BLaER1 (cell line): Measurements from ENCODE around the gene SEMG2.

ENCODE experiments used
- H3K27ac ChIP-seq: shearing (Covaris generic); formaldehyde crosslinking; 2 replicates; pipeline ENCODE4 v1.8.1; 2022
- H3K27me3 ChIP-seq: shearing (Covaris generic); formaldehyde crosslinking; 2 replicates; pipeline ENCODE4 v1.8.1; 2022
- H3K36me3 ChIP-seq: shearing (Covaris generic); formaldehyde crosslinking; 2 replicates; pipeline ENCODE4 v1.8.1; 2022
- H3K4me1 ChIP-seq: shearing (Covaris generic); formaldehyde crosslinking; 2 replicates; pipeline ENCODE4 v1.8.1; 2022
- H3K4me2 ChIP-seq: shearing (Covaris generic); formaldehyde crosslinking; 2 replicates; pipeline ENCODE4 v1.8.1; 2022
- H3K4me3 ChIP-seq: shearing (Covaris generic); formaldehyde crosslinking; 2 replicates; pipeline ENCODE4 v1.8.1; 2022
- H3K9ac ChIP-seq: shearing (Covaris generic); formaldehyde crosslinking; 2 replicates; pipeline ENCODE4 v1.8.1; 2022
- H3K9me3 ChIP-seq: shearing (Covaris generic); formaldehyde crosslinking; 2 replicates; pipeline ENCODE4 v1.8.1; 2022
- H4K20me1 ChIP-seq: shearing (Covaris generic); formaldehyde crosslinking; 2 replicates; pipeline ENCODE4 v1.8.1; 2022
- Cebpa-rat ChIP-seq: shearing (Covaris generic); IDR thresholded peaks from 2 replicates; pipeline ENCODE4 v1.8.1; 2022

Gene SEMG2, protein sequence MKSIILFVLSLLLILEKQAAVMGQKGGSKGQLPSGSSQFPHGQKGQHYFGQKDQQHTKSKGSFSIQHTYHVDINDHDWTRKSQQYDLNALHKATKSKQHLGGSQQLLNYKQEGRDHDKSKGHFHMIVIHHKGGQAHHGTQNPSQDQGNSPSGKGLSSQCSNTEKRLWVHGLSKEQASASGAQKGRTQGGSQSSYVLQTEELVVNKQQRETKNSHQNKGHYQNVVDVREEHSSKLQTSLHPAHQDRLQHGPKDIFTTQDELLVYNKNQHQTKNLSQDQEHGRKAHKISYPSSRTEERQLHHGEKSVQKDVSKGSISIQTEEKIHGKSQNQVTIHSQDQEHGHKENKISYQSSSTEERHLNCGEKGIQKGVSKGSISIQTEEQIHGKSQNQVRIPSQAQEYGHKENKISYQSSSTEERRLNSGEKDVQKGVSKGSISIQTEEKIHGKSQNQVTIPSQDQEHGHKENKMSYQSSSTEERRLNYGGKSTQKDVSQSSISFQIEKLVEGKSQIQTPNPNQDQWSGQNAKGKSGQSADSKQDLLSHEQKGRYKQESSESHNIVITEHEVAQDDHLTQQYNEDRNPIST

DNA sequence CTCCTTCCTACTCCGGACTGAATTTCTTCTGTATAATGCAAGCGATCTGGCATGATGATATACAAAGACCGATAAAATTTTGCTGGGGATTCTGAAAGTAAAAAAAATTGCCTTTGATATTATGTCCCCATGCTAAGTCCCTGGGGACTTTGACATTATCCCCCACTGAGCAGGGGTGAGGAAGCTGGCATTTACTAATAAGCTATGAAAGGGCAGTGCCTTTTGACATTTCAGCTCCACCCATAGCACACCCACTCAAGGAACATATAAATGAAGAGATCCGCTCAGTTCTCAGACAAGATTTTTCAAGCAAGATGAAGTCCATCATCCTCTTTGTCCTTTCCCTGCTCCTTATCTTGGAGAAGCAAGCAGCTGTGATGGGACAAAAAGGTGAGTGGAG, at the start of gene SEMG2:
SEMG2 (plus strand) TSS at position 298 of the 400 bp plus-strand sequence; CDS start at position 315, 17 bp downstream.
- Histone ChIP-seq H3K4me1 (no peaks in the 10 kb centered on the region), H3K27me3 (no peaks in the 10 kb centered on the region), H3K4me3 (no peak within 1 kb of the TSS), H3K27ac (no peak within 1 kb of the TSS), H4K20me1 (no peaks in the 10 kb centered on the region), H3K9me3 (no peaks in the 10 kb centered on the region), H3K9ac (no peak within 1 kb of the TSS), H3K4me2 (no peak within 1 kb of the TSS), H3K36me3 (no peaks in the 10 kb centered on the region)
- no peak for TF ChIP-seq Cebpa-rat

DNA sequence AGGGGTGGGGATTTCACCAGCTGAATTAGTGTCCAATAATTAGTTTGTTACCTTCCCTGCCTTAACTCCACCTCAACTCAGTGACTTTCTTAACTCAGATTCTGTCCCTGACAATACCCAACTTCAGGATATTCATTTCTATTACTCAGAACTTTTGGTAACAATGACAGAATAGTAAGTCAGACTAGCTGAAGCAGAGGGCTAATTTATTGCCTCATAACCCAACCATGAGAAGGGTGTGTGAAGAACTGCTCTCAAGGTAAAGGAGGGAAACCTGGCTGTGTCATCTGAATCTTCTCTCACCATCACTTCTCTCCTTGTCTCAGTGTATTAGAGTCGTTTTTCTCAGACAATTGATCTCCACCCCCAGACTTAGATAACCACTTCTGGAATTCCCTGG, 47.7 kb upstream of the SEMG2 start:
- H3K27ac ChIP-seq: no peak overlapping the region
- no peak overlapping the region for H3K4me3 ChIP-seq
- no peak overlapping the region for H3K4me2 ChIP-seq
- H4K20me1 ChIP-seq: no peaks in the 10 kb centered on the region
- no peaks in the 10 kb centered on the region for H3K4me1 ChIP-seq
- H3K9me3 ChIP-seq: peaks cover 8% of the 10 kb centered on the region
- no peaks in the 10 kb centered on the region for H3K27me3 ChIP-seq
- no peak for TF ChIP-seq Cebpa-rat
- H3K9ac ChIP-seq: no peak overlapping the region
- no peaks in the 10 kb centered on the region for H3K36me3 ChIP-seq

DNA sequence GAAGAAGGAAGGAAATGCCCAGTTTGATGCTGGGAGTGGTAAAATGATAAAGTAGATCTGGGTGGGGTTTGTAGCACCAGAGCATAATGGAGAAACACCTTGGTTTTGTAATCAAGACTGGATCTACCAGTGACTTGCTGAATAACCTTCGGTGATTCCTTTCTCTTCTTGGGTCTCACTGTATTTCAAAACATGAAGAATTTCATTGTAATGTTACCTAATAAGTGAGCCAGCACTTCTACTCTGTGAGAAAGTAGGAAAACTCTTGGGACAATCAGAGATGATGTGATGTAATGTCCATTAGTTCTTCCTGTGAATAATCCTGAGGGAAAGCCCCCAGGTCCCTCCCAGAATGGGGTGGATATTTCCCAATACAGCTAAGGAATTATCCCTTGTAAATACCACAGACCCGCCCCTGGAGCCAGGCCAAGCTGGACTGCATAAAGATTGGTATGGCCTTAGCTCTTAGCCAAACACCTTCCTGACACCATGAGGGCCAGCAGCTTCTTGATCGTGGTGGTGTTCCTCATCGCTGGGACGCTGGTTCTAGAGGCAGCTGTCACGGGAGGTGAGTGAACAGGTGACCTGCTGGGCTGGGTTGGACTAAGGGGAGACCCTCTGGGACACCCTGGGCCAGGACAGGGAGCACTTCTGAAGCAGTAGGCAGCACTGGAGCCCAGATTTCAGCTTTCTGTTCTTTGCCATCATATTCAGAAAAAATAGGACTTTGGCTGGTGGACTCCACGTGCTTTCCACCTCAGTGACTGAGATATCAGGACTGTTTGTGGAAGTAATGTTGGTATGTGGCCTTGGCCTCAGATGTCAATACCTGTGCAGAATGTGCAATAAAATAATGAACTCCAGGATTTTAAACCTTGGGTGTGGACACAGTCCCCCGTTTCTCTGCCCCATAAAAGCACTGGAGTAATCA, 46.5 kb upstream of the SEMG2 start, which contains the start of gene PI3:
PI3 (plus strand) TSS at position 469 of the 931 bp plus-strand sequence; CDS start at position 490, 21 bp downstream.
- Histone ChIP-seq H3K9ac (no peak within 1 kb of the TSS), H3K36me3 (no peaks in the 10 kb centered on the region), H3K9me3 (peaks cover 5% of the 10 kb centered on the region), H3K27me3 (no peaks in the 10 kb centered on the region), H4K20me1 (no peaks in the 10 kb centered on the region), H3K4me3 (no peak within 1 kb of the TSS), H3K4me2 (no peak within 1 kb of the TSS), H3K27ac (no peak within 1 kb of the TSS), H3K4me1 (no peaks in the 10 kb centered on the region)
- no peak for TF ChIP-seq Cebpa-rat

DNA sequence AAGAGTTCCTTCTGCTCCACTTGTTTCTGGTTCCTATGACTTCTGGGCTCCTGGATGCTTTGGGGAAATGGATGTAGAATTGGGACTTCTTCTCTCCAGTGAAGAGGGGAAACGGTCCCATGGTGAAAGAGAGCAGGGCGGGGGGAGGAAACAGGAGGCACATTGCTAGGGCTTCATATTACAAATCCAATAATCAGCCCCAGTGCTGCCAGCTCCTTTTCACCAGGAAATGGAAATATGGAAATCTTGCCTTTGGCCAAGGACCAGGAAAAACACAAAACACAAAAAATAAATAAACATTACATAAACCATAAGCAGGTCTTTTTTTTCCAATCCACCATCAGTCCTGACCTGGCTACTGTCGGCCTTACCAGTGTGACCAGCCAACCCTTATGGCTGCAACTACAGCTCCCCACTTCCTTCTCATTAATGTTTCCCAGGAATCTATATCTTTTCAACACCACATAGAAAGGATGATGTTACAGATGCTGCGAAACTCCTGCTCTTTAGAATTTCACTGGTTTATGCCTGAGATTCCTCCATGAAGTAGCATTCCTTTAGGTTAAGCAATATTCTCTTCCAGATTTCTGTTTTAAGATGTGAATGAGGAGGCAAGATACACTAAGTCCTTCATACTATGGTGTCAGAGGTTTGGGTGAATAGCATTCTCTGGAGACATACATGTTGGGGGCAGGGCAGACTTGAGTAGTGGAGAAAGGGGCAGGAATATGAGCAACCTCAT, 44.5 kb upstream of the SEMG2 start:
- Histone ChIP-seq H3K4me1 (no peaks in the 10 kb centered on the region), H4K20me1 (no peaks in the 10 kb centered on the region), H3K9ac (no peak overlapping the region), H3K9me3 (no peaks in the 10 kb centered on the region), H3K27me3 (no peaks in the 10 kb centered on the region), H3K36me3 (no peaks in the 10 kb centered on the region), H3K27ac (no peak overlapping the region), H3K4me3 (no peak overlapping the region), H3K4me2 (no peak overlapping the region)
- TF ChIP-seq Cebpa-rat: no peak

DNA sequence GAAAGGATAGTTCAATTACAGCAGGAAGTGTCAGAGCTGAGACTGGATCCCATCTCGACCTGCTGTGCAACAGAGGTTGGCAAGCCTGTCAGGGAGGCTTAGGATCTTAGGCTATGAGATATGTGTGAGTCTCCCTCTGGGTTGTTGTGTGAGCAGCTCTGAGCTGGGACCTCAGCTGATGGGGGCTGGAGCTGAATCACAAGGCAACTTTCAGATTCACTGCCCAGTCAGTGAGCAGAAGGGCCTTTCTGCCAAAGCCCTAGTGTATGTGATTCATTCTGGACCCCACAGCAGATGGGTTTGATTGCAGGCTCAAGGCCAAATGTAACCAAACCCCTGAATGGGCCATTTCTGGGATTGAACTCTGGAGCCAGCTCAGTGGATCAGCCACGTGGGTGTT, 42.0 kb upstream of the SEMG2 start:
- H3K27me3 ChIP-seq: no peaks in the 10 kb centered on the region
- H3K36me3 ChIP-seq: no peaks in the 10 kb centered on the region
- H3K4me1 ChIP-seq: no peaks in the 10 kb centered on the region
- no peak for TF ChIP-seq Cebpa-rat
- H3K4me2 ChIP-seq: no peak overlapping the region
- H3K27ac ChIP-seq: no peak overlapping the region
- no peaks in the 10 kb centered on the region for H4K20me1 ChIP-seq
- H3K9me3 ChIP-seq: no peaks in the 10 kb centered on the region
- no peak overlapping the region for H3K4me3 ChIP-seq
- no peak overlapping the region for H3K9ac ChIP-seq

DNA sequence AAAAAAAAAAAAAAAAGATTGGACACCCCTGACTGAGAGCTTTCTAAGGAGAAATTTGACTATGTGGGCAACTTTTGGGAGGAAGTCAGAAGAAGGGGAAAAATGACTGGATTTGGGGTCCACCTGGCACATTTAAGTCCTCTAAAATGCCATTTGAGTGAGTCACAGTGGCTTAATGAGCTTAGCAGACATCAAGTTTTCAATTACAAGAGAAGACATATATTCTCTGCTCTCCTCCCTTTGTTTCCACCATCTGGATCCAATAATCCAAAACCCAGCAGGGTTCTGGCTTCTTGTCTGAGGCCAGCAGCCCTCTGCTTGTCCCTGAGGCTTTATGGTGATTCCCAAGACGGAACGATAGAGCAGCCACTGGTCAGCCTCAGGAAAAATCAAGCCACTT, 39.5 kb upstream of the SEMG2 start:
- H3K27me3 ChIP-seq: no peaks in the 10 kb centered on the region
- H3K4me2 ChIP-seq: no peak overlapping the region
- no peak overlapping the region for H3K4me3 ChIP-seq
- H3K4me1 ChIP-seq: no peaks in the 10 kb centered on the region
- H3K9ac ChIP-seq: no peak overlapping the region
- no peak for TF ChIP-seq Cebpa-rat
- no peaks in the 10 kb centered on the region for H4K20me1 ChIP-seq
- no peaks in the 10 kb centered on the region for H3K9me3 ChIP-seq
- no peak overlapping the region for H3K27ac ChIP-seq
- H3K36me3 ChIP-seq: no peaks in the 10 kb centered on the region

DNA sequence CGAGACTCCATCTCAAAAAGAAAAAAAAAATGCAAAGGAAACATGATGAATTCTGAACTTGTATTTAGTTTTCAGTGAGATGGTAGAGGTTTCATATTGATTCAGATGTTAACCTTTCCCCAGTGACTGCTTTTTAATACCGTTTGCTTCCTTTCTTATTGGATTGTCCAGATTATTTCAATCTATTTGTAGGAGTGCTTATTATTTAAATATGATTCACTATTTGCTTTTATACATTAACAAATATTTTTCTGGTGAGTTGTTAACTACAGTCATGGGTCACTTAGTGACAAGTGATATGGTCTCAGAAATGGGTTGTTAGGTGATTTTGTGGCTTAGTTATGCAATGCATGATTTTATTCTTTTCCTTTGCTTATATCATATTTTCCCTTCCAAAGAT, 38.1 kb upstream of the SEMG2 start:
- Histone ChIP-seq H3K27ac (no peak overlapping the region), H3K9me3 (no peaks in the 10 kb centered on the region), H3K4me3 (no peak overlapping the region), H3K4me2 (no peak overlapping the region), H3K36me3 (no peaks in the 10 kb centered on the region), H3K4me1 (no peaks in the 10 kb centered on the region), H4K20me1 (no peaks in the 10 kb centered on the region), H3K9ac (no peak overlapping the region), H3K27me3 (no peaks in the 10 kb centered on the region)
- no peak for TF ChIP-seq Cebpa-rat

DNA sequence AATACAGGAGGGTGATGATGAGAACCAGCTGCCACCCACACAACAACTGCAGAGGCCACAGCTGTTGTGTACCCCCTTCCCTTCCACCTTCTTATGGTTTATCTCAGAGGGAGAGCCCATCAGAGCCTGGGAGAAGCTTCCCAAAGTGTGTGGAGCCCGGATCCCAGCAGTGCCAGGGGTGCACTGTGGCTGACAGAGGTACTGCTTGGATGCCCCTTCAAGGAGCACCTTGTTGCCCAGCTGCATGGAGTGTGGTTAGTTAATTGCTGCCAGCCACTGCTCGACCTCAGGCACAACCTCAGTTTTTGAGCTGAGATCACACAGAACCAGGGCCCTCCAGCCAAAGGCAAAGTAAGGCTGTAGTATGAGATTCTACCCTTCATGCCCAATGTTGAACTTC, 33.5 kb upstream of the SEMG2 start:
- H3K27me3 ChIP-seq: no peaks in the 10 kb centered on the region
- no peaks in the 10 kb centered on the region for H3K36me3 ChIP-seq
- no peak overlapping the region for H3K9ac ChIP-seq
- no peak overlapping the region for H3K27ac ChIP-seq
- no peaks in the 10 kb centered on the region for H3K9me3 ChIP-seq
- no peaks in the 10 kb centered on the region for H4K20me1 ChIP-seq
- H3K4me1 ChIP-seq: no peaks in the 10 kb centered on the region
- no peak for TF ChIP-seq Cebpa-rat
- no peak overlapping the region for H3K4me3 ChIP-seq
- no peak overlapping the region for H3K4me2 ChIP-seq

DNA sequence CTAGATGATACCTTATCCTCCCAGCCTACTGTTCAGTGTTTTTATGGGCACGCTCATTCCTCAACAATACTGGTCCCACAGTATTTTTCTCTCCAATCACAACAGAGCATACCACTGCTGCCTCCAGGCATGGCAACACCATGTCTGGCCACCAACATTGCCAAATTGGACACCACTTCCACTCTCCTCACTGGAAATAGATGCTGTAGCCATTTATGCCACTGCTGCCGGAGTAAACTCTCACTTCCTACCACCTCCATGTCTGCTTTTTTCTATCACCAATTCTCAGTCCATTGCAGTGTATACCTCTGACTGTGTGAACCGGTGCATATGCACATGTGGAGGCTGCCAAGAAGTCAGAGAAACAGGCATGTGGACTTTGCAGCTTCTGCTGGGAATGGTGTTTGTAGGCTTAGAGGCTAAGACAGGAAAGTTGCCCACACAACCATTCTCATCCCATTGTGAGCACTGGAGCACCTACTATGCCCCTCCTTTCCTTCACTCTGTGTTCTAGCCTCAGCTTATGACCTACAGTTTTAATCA, 32.0 kb upstream of the SEMG2 start:
- Histone ChIP-seq H3K9me3 (no peaks in the 10 kb centered on the region), H3K9ac (no peak overlapping the region), H3K36me3 (no peaks in the 10 kb centered on the region)

More for the DNA sequence above, 32.0 kb upstream of the SEMG2 start:
- Histone ChIP-seq H3K4me2 (no peak overlapping the region), H4K20me1 (no peaks in the 10 kb centered on the region), H3K27me3 (no peaks in the 10 kb centered on the region), H3K4me1 (no peaks in the 10 kb centered on the region), H3K4me3 (no peak overlapping the region), H3K27ac (no peak overlapping the region)
- no peak for TF ChIP-seq Cebpa-rat
